Measurements from ENCODE around the gene NMNAT2. TPM values are rescaled to one million over a fixed set of nuclear protein-coding genes. Genes with fewer than 3 reads are reported as not detected.
"Not testable (repeated sequence)": the region's sequence is repeated elsewhere in the genome, so short reads cannot be mapped to it uniquely, and the experiment has no call there.

NMNAT2 gene
- total RNA-seq, 5 donors from 2014 or later (not counting 1 experiment from before 2014, with no cell fraction given) = 0.16 TPM; not detected in 4

DNA sequence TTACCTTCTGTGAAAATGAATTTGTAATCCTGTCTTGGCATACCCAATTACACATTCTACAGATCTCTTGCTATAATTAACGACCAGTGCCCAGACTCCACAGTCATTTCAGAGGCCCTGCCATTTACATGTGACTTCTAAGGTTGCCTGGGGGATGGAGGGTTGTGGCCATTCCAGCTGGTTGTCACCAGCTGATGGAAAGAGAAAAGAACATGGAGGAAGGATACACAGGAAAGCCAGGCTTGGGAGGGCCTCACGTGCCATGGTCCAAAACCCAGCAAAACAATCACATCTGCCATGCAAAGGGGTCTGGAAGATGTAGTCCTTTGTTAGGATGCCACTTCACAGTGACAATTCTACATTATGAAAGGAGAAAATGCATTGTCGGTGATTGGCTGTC is 172.8 kb downstream of the NMNAT2 start:
- Mint-ChIP-seq H3K4me1 (no peaks in the 10 kb centered on the region), H3K4me3 (no peak overlapping the region), H3K9me3 (no peaks in the 10 kb centered on the region), H3K27ac (no peak overlapping the region), H3K36me3 (no peaks in the 10 kb centered on the region), H3K27me3 (peaks cover 21 to 28% of the 10 kb centered on the region in 2 donors)
- no peak for DNase-seq
- CTCF ChIA-PET = no interaction called here
- no peaks in the 10 kb centered on the region for H3K4me1 ChIP-seq (ENCODE audit: control insufficient read depth in 1 of 2, extremely low read depth in 1 of 2, insufficient read depth in 2 of 2, low read length in 2 of 2)
- H3K27me3 ChIP-seq (replicated peaks in 1 of 2; ENCODE audit: control insufficient read depth in 2 of 2, extremely low read depth in 1 of 2, insufficient read depth in 2 of 2, low read length in 1 of 2) = no peaks in the 10 kb centered on the region
- no CpG with 5 or more reads among the region's 3 CpGs for WGBS (ENCODE audit: insufficient coverage)
- no peak for ATAC-seq (replicated peaks in 1 of 4)
- no peak overlapping the region for H3K27ac ChIP-seq (ENCODE audit: low read length)
- no peaks in the 10 kb centered on the region for H3K36me3 ChIP-seq (ENCODE audit: control insufficient read depth in 2 of 2, extremely low read depth in 1 of 2, insufficient read depth in 1 of 2, low read length in 1 of 2)
- POLR2A ChIA-PET = no interaction called here
- no peak overlapping the region for H3K4me3 ChIP-seq (ENCODE audit: control insufficient read depth in 1 of 2, extremely low read depth in 1 of 2, low read length in 1 of 2)
- no peaks in the 10 kb centered on the region for H3K9me3 ChIP-seq

DNA sequence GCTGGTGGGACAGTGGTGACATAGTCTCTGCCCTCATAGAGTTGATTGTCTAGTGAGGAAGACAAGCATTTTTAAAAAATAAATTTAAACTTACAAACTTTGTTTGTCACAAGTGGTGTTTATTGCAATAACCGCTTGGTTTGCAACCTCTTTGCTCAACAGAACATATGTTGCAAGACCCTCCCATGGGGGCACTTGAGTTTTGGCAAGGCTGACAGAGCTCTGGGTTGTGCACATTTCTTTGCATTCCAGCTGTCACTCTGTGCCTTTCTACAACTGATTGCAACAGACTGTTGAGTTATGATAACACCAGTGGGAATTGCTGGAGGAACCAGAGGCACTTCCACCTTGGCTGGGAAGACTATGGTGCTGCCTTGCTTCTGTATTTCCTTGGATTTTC is 173.7 kb downstream of the NMNAT2 start:
- Histone ChIP-seq H3K4me3 (ENCODE audit: control insufficient read depth in 1 of 2, extremely low read depth in 1 of 2, low read length in 1 of 2) (no peak overlapping the region), H3K27me3 (replicated peaks in 1 of 2; ENCODE audit: control insufficient read depth in 2 of 2, extremely low read depth in 1 of 2, insufficient read depth in 2 of 2, low read length in 1 of 2) (no peaks in the 10 kb centered on the region), H3K36me3 (ENCODE audit: control insufficient read depth in 2 of 2, extremely low read depth in 1 of 2, insufficient read depth in 1 of 2, low read length in 1 of 2) (no peaks in the 10 kb centered on the region), H3K4me1 (ENCODE audit: control insufficient read depth in 1 of 2, extremely low read depth in 1 of 2, insufficient read depth in 2 of 2, low read length in 2 of 2) (no peaks in the 10 kb centered on the region), H3K9me3 (no peaks in the 10 kb centered on the region), H3K27ac (ENCODE audit: low read length) (no peak overlapping the region)
- H3K4me3 Mint-ChIP-seq = no peak overlapping the region
- no CpG with 5 or more reads among the region's 1 CpG for WGBS (ENCODE audit: insufficient coverage)
- no peak for ATAC-seq (replicated peaks in 1 of 4)
- H3K9me3 Mint-ChIP-seq = no peaks in the 10 kb centered on the region
- H3K36me3 Mint-ChIP-seq = no peaks in the 10 kb centered on the region
- peaks cover 14 to 22% of the 10 kb centered on the region in 2 donors for H3K27me3 Mint-ChIP-seq
- no peaks in the 10 kb centered on the region for H3K4me1 Mint-ChIP-seq
- POLR2A ChIA-PET = no interaction called here
- no peak overlapping the region for H3K27ac Mint-ChIP-seq
- no peak for DNase-seq
- CTCF ChIA-PET = interaction anchor here in 1 of 2 donors (0.6 kb wide), 1 partner anchor 10 kb away, joined by 3 read pairs; no protein-coding TSS in a partner anchor

DNA sequence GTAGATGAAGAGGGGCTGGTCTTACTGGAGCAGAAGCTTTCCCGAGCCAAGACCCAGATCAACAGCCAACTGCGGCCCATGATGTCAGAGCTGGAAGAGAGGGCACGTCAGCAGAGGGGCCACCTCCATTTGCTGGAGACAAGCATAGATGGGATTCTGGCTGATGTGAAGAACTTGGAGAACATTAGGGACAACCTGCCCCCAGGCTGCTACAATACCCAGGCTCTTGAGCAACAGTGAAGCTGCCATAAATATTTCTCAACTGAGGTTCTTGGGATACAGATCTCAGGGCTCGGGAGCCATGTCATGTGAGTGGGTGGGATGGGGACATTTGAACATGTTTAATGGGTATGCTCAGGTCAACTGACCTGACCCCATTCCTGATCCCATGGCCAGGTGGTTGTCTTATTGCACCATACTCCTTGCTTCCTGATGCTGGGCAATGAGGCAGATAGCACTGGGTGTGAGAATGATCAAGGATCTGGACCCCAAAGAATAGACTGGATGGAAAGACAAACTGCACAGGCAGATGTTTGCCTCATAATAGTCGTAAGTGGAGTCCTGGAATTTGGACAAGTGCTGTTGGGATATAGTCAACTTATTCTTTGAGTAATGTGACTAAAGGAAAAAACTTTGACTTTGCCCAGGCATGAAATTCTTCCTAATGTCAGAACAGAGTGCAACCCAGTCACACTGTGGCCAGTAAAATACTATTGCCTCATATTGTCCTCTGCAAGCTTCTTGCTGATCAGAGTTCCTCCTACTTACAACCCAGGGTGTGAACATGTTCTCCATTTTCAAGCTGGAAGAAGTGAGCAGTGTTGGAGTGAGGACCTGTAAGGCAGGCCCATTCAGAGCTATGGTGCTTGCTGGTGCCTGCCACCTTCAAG is 174.8 kb downstream of the NMNAT2 start:
- no peaks in the 10 kb centered on the region for H3K9me3 ChIP-seq
- no peaks in the 10 kb centered on the region for H3K9me3 Mint-ChIP-seq
- peaks cover 18% of the 10 kb centered on the region in 2 donors for H3K27me3 Mint-ChIP-seq
- H3K27ac Mint-ChIP-seq = no peak overlapping the region
- no peak for ATAC-seq (replicated peaks in 1 of 4)
- 79% methylated on average over 4 of the region's 5 CpGs for WGBS (ENCODE audit: insufficient coverage)
- H3K27ac ChIP-seq (ENCODE audit: low read length) = no peak overlapping the region
- no peak overlapping the region for H3K4me3 Mint-ChIP-seq
- no peak for DNase-seq
- no peak overlapping the region for H3K4me3 ChIP-seq (ENCODE audit: control insufficient read depth in 1 of 2, extremely low read depth in 1 of 2, low read length in 1 of 2)
- no peaks in the 10 kb centered on the region for H3K36me3 Mint-ChIP-seq
- H3K4me1 Mint-ChIP-seq = no peaks in the 10 kb centered on the region
- POLR2A ChIA-PET = no interaction called here
- H3K27me3 ChIP-seq (replicated peaks in 1 of 2; ENCODE audit: control insufficient read depth in 2 of 2, extremely low read depth in 1 of 2, insufficient read depth in 2 of 2, low read length in 1 of 2) = no peaks in the 10 kb centered on the region
- no peaks in the 10 kb centered on the region for H3K36me3 ChIP-seq (ENCODE audit: control insufficient read depth in 2 of 2, extremely low read depth in 1 of 2, insufficient read depth in 1 of 2, low read length in 1 of 2)
- CTCF ChIA-PET = no interaction called here
- no peaks in the 10 kb centered on the region for H3K4me1 ChIP-seq (ENCODE audit: control insufficient read depth in 1 of 2, extremely low read depth in 1 of 2, insufficient read depth in 2 of 2, low read length in 2 of 2)

DNA sequence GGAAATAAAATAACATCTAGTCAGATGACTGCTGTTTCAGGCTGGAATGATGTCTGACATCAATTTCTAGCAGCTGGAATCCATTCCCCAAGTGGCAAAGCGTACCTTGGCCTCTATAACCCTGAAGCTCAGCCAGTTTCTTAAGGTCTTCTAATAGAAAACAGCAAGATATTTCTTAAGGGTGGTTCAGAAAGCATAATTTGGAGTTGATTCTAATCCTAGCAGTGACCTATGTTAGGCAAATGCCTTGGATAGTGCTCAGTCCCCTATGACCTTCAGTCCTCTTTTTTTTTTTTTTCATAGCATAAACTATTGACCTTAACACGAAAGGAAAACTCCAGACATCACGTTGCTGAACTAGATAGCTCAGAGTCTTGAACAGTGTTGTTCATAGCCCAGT is 175.6 kb downstream of the NMNAT2 start:
- no peaks in the 10 kb centered on the region for H3K4me1 ChIP-seq (ENCODE audit: control insufficient read depth in 1 of 2, extremely low read depth in 1 of 2, insufficient read depth in 2 of 2, low read length in 2 of 2)
- Mint-ChIP-seq H3K4me3 (no peak overlapping the region), H3K36me3 (no peaks in the 10 kb centered on the region), H3K4me1 (no peaks in the 10 kb centered on the region), H3K9me3 (no peaks in the 10 kb centered on the region), H3K27ac (no peak overlapping the region), H3K27me3 (peaks cover 18 to 21% of the 10 kb centered on the region in 2 donors)
- ChIA-PET POLR2A (no interaction called here), CTCF (no interaction called here)
- no peaks in the 10 kb centered on the region for H3K27me3 ChIP-seq (replicated peaks in 1 of 2; ENCODE audit: control insufficient read depth in 2 of 2, extremely low read depth in 1 of 2, insufficient read depth in 2 of 2, low read length in 1 of 2)
- H3K27ac ChIP-seq (ENCODE audit: low read length) = no peak overlapping the region
- ATAC-seq (replicated peaks in 1 of 4) (no peak), DNase-seq (no peak)
- no peak overlapping the region for H3K4me3 ChIP-seq (ENCODE audit: control insufficient read depth in 1 of 2, extremely low read depth in 1 of 2, low read length in 1 of 2)
- H3K36me3 ChIP-seq (ENCODE audit: control insufficient read depth in 2 of 2, extremely low read depth in 1 of 2, insufficient read depth in 1 of 2, low read length in 1 of 2) = no peaks in the 10 kb centered on the region
- no CpG with 5 or more reads among the region's 3 CpGs for WGBS (ENCODE audit: insufficient coverage)
- H3K9me3 ChIP-seq = no peaks in the 10 kb centered on the region

DNA sequence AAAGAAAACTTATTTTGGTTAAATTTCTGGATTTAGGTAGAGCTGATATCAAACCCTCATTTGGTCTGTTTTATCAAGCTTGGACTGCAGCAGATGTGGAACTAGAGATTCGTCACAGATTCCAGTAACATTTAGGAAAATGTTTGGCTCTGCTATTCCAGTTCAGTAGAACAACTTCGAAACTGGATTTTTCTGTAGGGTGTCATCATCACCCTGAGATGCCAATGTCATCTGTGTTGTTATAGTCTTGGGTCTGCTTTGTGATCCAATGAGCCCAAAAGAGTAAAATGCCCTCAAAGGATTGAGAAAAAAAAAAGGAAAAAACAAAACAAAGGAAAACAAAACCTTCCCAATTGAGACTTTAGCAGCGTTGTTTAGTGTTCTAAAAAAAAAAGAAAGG is 176.7 kb downstream of the NMNAT2 start:
- POLR2A ChIA-PET = no interaction called here

DNA sequence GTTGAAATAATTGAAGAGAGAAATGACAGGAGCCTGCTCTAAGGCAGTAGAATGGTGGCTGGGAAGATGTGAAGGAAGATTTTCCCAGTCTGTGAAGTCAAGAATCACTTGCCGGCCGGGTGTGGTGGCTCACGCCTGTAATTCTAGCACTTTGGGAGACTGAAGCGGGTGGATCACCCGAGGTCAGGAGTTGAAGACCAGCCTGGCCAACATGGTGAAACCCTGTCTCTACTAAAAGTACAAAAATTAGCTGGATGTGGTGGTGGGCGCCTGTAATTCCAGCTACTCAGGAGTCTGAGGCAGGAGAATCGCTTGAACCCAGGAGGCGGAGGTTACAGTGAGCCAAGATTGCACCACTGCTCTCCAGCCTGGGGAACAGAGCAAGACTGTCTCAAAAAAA is 177.3 kb downstream of the NMNAT2 start:
- H3K4me3 ChIP-seq (ENCODE audit: control insufficient read depth in 1 of 2, extremely low read depth in 1 of 2, low read length in 1 of 2); ATAC-seq (replicated peaks in 1 of 4); H3K9me3 Mint-ChIP-seq; H3K9me3 ChIP-seq; POLR2A ChIA-PET; H3K27me3 ChIP-seq (replicated peaks in 1 of 2; ENCODE audit: control insufficient read depth in 2 of 2, extremely low read depth in 1 of 2, insufficient read depth in 2 of 2, low read length in 1 of 2); H3K36me3 Mint-ChIP-seq; H3K4me1 Mint-ChIP-seq; H3K4me3 Mint-ChIP-seq; H3K27ac ChIP-seq (ENCODE audit: low read length); H3K36me3 ChIP-seq (ENCODE audit: control insufficient read depth in 2 of 2, extremely low read depth in 1 of 2, insufficient read depth in 1 of 2, low read length in 1 of 2); DNase-seq; H3K4me1 ChIP-seq (ENCODE audit: control insufficient read depth in 1 of 2, extremely low read depth in 1 of 2, insufficient read depth in 2 of 2, low read length in 2 of 2); H3K27ac Mint-ChIP-seq: not testable (repeated sequence)
- 100% methylated on average over 1 of the region's 8 CpGs for WGBS (ENCODE audit: insufficient coverage)
- CTCF ChIA-PET = interaction anchor here in 1 of 2 donors (0.7 kb wide), 1 partner anchor 675 kb away, joined by 5 read pairs; no protein-coding TSS in a partner anchor
- H3K27me3 Mint-ChIP-seq = peaks cover 18% of the 10 kb centered on the region in 2 donors

More for the DNA sequence above, 176.7 kb downstream of the NMNAT2 start:
- Histone ChIP-seq H3K27me3 (replicated peaks in 1 of 2; ENCODE audit: control insufficient read depth in 2 of 2, extremely low read depth in 1 of 2, insufficient read depth in 2 of 2, low read length in 1 of 2) (no peaks in the 10 kb centered on the region), H3K9me3 (no peaks in the 10 kb centered on the region), H3K4me3 (ENCODE audit: control insufficient read depth in 1 of 2, extremely low read depth in 1 of 2, low read length in 1 of 2) (no peak overlapping the region), H3K4me1 (ENCODE audit: control insufficient read depth in 1 of 2, extremely low read depth in 1 of 2, insufficient read depth in 2 of 2, low read length in 2 of 2) (no peaks in the 10 kb centered on the region), H3K36me3 (ENCODE audit: control insufficient read depth in 2 of 2, extremely low read depth in 1 of 2, insufficient read depth in 1 of 2, low read length in 1 of 2) (no peaks in the 10 kb centered on the region), H3K27ac (ENCODE audit: low read length) (no peak overlapping the region)
- H3K4me1 Mint-ChIP-seq = no peaks in the 10 kb centered on the region
- no peaks in the 10 kb centered on the region for H3K36me3 Mint-ChIP-seq
- 56% methylated on average over 1 of the region's 3 CpGs for WGBS (ENCODE audit: insufficient coverage)
- CTCF ChIA-PET = no interaction called here
- H3K4me3 Mint-ChIP-seq = no peak overlapping the region
- H3K27me3 Mint-ChIP-seq = peaks cover 18 to 21% of the 10 kb centered on the region in 2 donors
- no peaks in the 10 kb centered on the region for H3K9me3 Mint-ChIP-seq
- DNase-seq (no peak), ATAC-seq (replicated peaks in 1 of 4) (no peak)
- H3K27ac Mint-ChIP-seq = no peak overlapping the region

All from T-cell (primary cell).